KMS-11 (cell line): ENCODE measurements around the gene CTSH.

Source experiments
- H2AFZ ChIP-seq: fragments of 200-600 bp; sonication (generic); 2 replicates; pipeline ENCODE4 v1.6.1; 2016; ENCODE audit warnings: antibody characterized with exemption, mixed run types, low read depth
- H3K27ac ChIP-seq: fragments of 200-600 bp; sonication (generic); 2 replicates; pipeline ENCODE4 v1.6.1; 2016; ENCODE audit warnings: mild to moderate bottlenecking, mixed run types
- H3K27me3 ChIP-seq: fragments of 200-600 bp; sonication (generic); 2 replicates; pipeline ENCODE4 v1.6.1; 2017; ENCODE audit warnings: mild to moderate bottlenecking, low read depth, mixed run types, moderate library complexity; ENCODE audit not compliant: insufficient read depth
- H3K36me3 ChIP-seq: fragments of 200-600 bp; sonication (generic); 2 replicates; pipeline ENCODE4 v1.6.1; 2017; ENCODE audit warnings: mild to moderate bottlenecking, mixed run types; ENCODE audit not compliant: insufficient read depth
- H3K4me1 ChIP-seq: fragments of 200-600 bp; sonication (generic); 2 replicates; pipeline ENCODE4 v1.6.1; 2016; ENCODE audit warnings: mild to moderate bottlenecking, low read depth, mixed run types; ENCODE audit not compliant: poor library complexity, severe bottlenecking
- H3K4me2 ChIP-seq: fragments of 200-600 bp; sonication (generic); 2 replicates; pipeline ENCODE4 v1.7.0; 2016; ENCODE audit warnings: mild to moderate bottlenecking, mixed run types
- H3K4me3 ChIP-seq: fragments of 200-600 bp; sonication (generic); IDR thresholded peaks from 2 replicates; pipeline ENCODE4 v1.6.1; 2017; ENCODE audit warnings: low read depth, low read length, mixed read lengths; ENCODE audit not compliant: insufficient read depth
- H3K79me2 ChIP-seq: fragments of 200-600 bp; sonication (generic); 2 replicates; pipeline ENCODE4 v1.6.1; 2016; ENCODE audit warnings: low read depth, mixed run types; ENCODE audit not compliant: insufficient read depth
- H3K9ac ChIP-seq: fragments of 200-600 bp; sonication (generic); 2 replicates; pipeline ENCODE4 v1.6.1; 2016; ENCODE audit warnings: mild to moderate bottlenecking, mixed run types
- H4K20me1 ChIP-seq: fragments of 200-600 bp; sonication (generic); 2 replicates; pipeline ENCODE4 v1.6.1; 2016; ENCODE audit warnings: mild to moderate bottlenecking, mixed run types; ENCODE audit not compliant: insufficient read depth
- CTCF ChIP-seq: fragments of 200-600 bp; sonication (generic); conservative IDR thresholded peaks from 2 replicates; pipeline ENCODE4 v1.6.1; 2017; ENCODE audit warnings: low read depth, mild to moderate bottlenecking, antibody characterized with exemption, low read length, moderate library complexity, mixed read lengths

Gene CTSH

GRCh38 chr15:78933823-78934654 lies 10.8 kb downstream of the CTSH start:
- Histone ChIP-seq H3K4me2 (no peak overlapping the region), H2AFZ (no peak overlapping the region), H3K4me3 (no peak overlapping the region)

GRCh38 chr15:78933187-78933822 lies 11.5 kb downstream of the CTSH start:
- Histone ChIP-seq H2AFZ (no peak overlapping the region), H3K36me3 (no peaks in the 10 kb centered on the region), H3K27me3 (no peaks in the 10 kb centered on the region), H3K79me2 (no peaks in the 10 kb centered on the region), H4K20me1 (no peaks in the 10 kb centered on the region), H3K4me1 (no peaks in the 10 kb centered on the region), H3K4me3 (no peak overlapping the region), H3K9ac (no peak overlapping the region), H3K4me2 (no peak overlapping the region), H3K27ac (no peak overlapping the region)
- TF ChIP-seq CTCF: no peak

More at GRCh38 chr15:78933823-78934654, 10.8 kb downstream of the CTSH start:
- Histone ChIP-seq H3K27me3 (no peaks in the 10 kb centered on the region), H3K4me1 (peaks cover 1% of the 10 kb centered on the region), H4K20me1 (no peaks in the 10 kb centered on the region), H3K9ac (no peak overlapping the region), H3K27ac (no peak overlapping the region), H3K36me3 (no peaks in the 10 kb centered on the region), H3K79me2 (no peaks in the 10 kb centered on the region)
- no peak for TF ChIP-seq CTCF

GRCh38 chr15:78932258-78932808 lies 12.5 kb downstream of the CTSH start:
- H3K4me3 ChIP-seq: no peak overlapping the region
- H3K9ac ChIP-seq: no peak overlapping the region
- no peaks in the 10 kb centered on the region for H3K27me3 ChIP-seq
- no peaks in the 10 kb centered on the region for H3K4me1 ChIP-seq
- no peak overlapping the region for H2AFZ ChIP-seq
- H3K27ac ChIP-seq: no peak overlapping the region
- H3K4me2 ChIP-seq: no peak overlapping the region
- no peaks in the 10 kb centered on the region for H3K36me3 ChIP-seq
- H4K20me1 ChIP-seq: no peaks in the 10 kb centered on the region
- no peaks in the 10 kb centered on the region for H3K79me2 ChIP-seq
- no peak for TF ChIP-seq CTCF

GRCh38 chr15:78931439-78932257 lies 13.2 kb downstream of the CTSH start:
- Histone ChIP-seq H3K27ac (no peak overlapping the region), H3K4me3 (no peak overlapping the region), H3K79me2 (no peaks in the 10 kb centered on the region), H3K4me1 (no peaks in the 10 kb centered on the region), H4K20me1 (no peaks in the 10 kb centered on the region), H3K27me3 (no peaks in the 10 kb centered on the region), H3K36me3 (no peaks in the 10 kb centered on the region), H3K4me2 (no peak overlapping the region), H2AFZ (no peak overlapping the region), H3K9ac (no peak overlapping the region)
- no peak for TF ChIP-seq CTCF
